ENCODE data around the gene ETHE1. TPM values are rescaled to one million over a fixed set of nuclear protein-coding genes. Genes with fewer than 3 reads are reported as not detected.
"Not testable (repeated sequence)": the region's sequence is repeated elsewhere in the genome, so short reads cannot be mapped to it uniquely, and the experiment has no call there.

The ETHE1 gene
- total RNA-seq, 1 donor from 2014 or later = 32.4 TPM

- H3K36me3 ChIP-seq (ENCODE audit: control insufficient read depth in 3 of 3, insufficient read depth in 3 of 3, low read length in 3 of 3) = peaks cover 35 to 43% (median 38%) of the 10 kb centered on the region in 3 donors
- H3K9ac ChIP-seq (ENCODE audit: low read depth in 1 of 3, low read length in 3 of 3) = no peak overlapping the region
- no peak overlapping the region for H3K4me3 ChIP-seq (ENCODE audit: low read length in 3 of 3)
- no peaks in the 10 kb centered on the region for H3K9me3 ChIP-seq (ENCODE audit: control insufficient read depth in 3 of 3, low read length in 3 of 3)
- H3K27ac ChIP-seq (ENCODE audit: low read depth, low read length) = no peak overlapping the region
- H3K27me3 ChIP-seq (ENCODE audit: control insufficient read depth in 3 of 3, insufficient read depth in 3 of 3, low read length in 3 of 3) = no peaks in the 10 kb centered on the region
- H3K4me1 ChIP-seq (ENCODE audit: control insufficient read depth in 3 of 3, insufficient read depth in 3 of 3, low read length in 3 of 3) = no peaks in the 10 kb centered on the region
Measured at GRCh38 chr19:43552198-43552450, 25.1 kb upstream of the ETHE1 start.

- Histone ChIP-seq H3K4me3 (ENCODE audit: low read length in 3 of 3) (no peak overlapping the region), H3K36me3 (ENCODE audit: control insufficient read depth in 3 of 3, insufficient read depth in 3 of 3, low read length in 3 of 3) (peaks cover 36 to 43% (median 38%) of the 10 kb centered on the region in 3 donors), H3K4me1 (ENCODE audit: control insufficient read depth in 3 of 3, insufficient read depth in 3 of 3, low read length in 3 of 3) (no peaks in the 10 kb centered on the region), H3K9me3 (ENCODE audit: control insufficient read depth in 3 of 3, low read length in 3 of 3) (no peaks in the 10 kb centered on the region), H3K27me3 (ENCODE audit: control insufficient read depth in 3 of 3, insufficient read depth in 3 of 3, low read length in 3 of 3) (no peaks in the 10 kb centered on the region), H3K9ac (ENCODE audit: low read depth in 1 of 3, low read length in 3 of 3) (peak overlapping the region in 1 of 3 donors; percentile 8), H3K27ac (ENCODE audit: low read depth, low read length) (no peak overlapping the region)
Measured at GRCh38 chr19:43551399-43552197, 24.6 kb upstream of the ETHE1 start.

- H3K27me3 ChIP-seq (ENCODE audit: control insufficient read depth in 3 of 3, insufficient read depth in 3 of 3, low read length in 3 of 3) = no peaks in the 10 kb centered on the region
- no peak overlapping the region for H3K27ac ChIP-seq (ENCODE audit: low read depth, low read length)
- H3K9ac ChIP-seq (ENCODE audit: low read depth in 1 of 3, low read length in 3 of 3) = no peak overlapping the region
- no peaks in the 10 kb centered on the region for H3K4me1 ChIP-seq (ENCODE audit: control insufficient read depth in 3 of 3, insufficient read depth in 3 of 3, low read length in 3 of 3)
- H3K36me3 ChIP-seq (ENCODE audit: control insufficient read depth in 3 of 3, insufficient read depth in 3 of 3, low read length in 3 of 3) = peaks cover 38 to 50% (median 46%) of the 10 kb centered on the region in 3 donors
- H3K9me3 ChIP-seq (ENCODE audit: control insufficient read depth in 3 of 3, low read length in 3 of 3) = no peaks in the 10 kb centered on the region
- no peak overlapping the region for H3K4me3 ChIP-seq (ENCODE audit: low read length in 3 of 3)
Measured at GRCh38 chr19:43548706-43549105, 21.7 kb upstream of the ETHE1 start.

- not testable (repeated sequence) for H3K27me3 ChIP-seq (ENCODE audit: control insufficient read depth in 3 of 3, insufficient read depth in 3 of 3, low read length in 3 of 3); H3K27ac ChIP-seq (ENCODE audit: low read depth, low read length); H3K9ac ChIP-seq (ENCODE audit: low read depth in 1 of 3, low read length in 3 of 3); H3K9me3 ChIP-seq (ENCODE audit: control insufficient read depth in 3 of 3, low read length in 3 of 3); H3K4me1 ChIP-seq (ENCODE audit: control insufficient read depth in 3 of 3, insufficient read depth in 3 of 3, low read length in 3 of 3); H3K4me3 ChIP-seq (ENCODE audit: low read length in 3 of 3)
- peaks cover 40 to 50% (median 47%) of the 10 kb centered on the region in 3 donors for H3K36me3 ChIP-seq (ENCODE audit: control insufficient read depth in 3 of 3, insufficient read depth in 3 of 3, low read length in 3 of 3)
Measured at GRCh38 chr19:43547926-43548325, 20.9 kb upstream of the ETHE1 start.

- no peaks in the 10 kb centered on the region for H3K4me1 ChIP-seq (ENCODE audit: control insufficient read depth in 3 of 3, insufficient read depth in 3 of 3, low read length in 3 of 3)
- no peaks in the 10 kb centered on the region for H3K9me3 ChIP-seq (ENCODE audit: control insufficient read depth in 3 of 3, low read length in 3 of 3)
- H3K4me3 ChIP-seq (ENCODE audit: low read length in 3 of 3) = no peak overlapping the region
- peaks cover 41 to 49% (median 48%) of the 10 kb centered on the region in 3 donors for H3K36me3 ChIP-seq (ENCODE audit: control insufficient read depth in 3 of 3, insufficient read depth in 3 of 3, low read length in 3 of 3)
- H3K9ac ChIP-seq (ENCODE audit: low read depth in 1 of 3, low read length in 3 of 3) = no peak overlapping the region
- H3K27me3 ChIP-seq (ENCODE audit: control insufficient read depth in 3 of 3, insufficient read depth in 3 of 3, low read length in 3 of 3) = no peaks in the 10 kb centered on the region
- no peak overlapping the region for H3K27ac ChIP-seq (ENCODE audit: low read depth, low read length)
Measured at GRCh38 chr19:43546581-43546980, 19.6 kb upstream of the ETHE1 start.

- H3K9me3 ChIP-seq (ENCODE audit: control insufficient read depth in 3 of 3, low read length in 3 of 3) = no peaks in the 10 kb centered on the region
- H3K9ac ChIP-seq (ENCODE audit: low read depth in 1 of 3, low read length in 3 of 3) = no peak overlapping the region
- peaks cover 38 to 46% (median 45%) of the 10 kb centered on the region in 3 donors for H3K36me3 ChIP-seq (ENCODE audit: control insufficient read depth in 3 of 3, insufficient read depth in 3 of 3, low read length in 3 of 3)
- H3K27ac ChIP-seq (ENCODE audit: low read depth, low read length) = no peak overlapping the region
- H3K27me3 ChIP-seq (ENCODE audit: control insufficient read depth in 3 of 3, insufficient read depth in 3 of 3, low read length in 3 of 3) = no peaks in the 10 kb centered on the region
- no peak overlapping the region for H3K4me3 ChIP-seq (ENCODE audit: low read length in 3 of 3)
- H3K4me1 ChIP-seq (ENCODE audit: control insufficient read depth in 3 of 3, insufficient read depth in 3 of 3, low read length in 3 of 3) = no peaks in the 10 kb centered on the region
Measured at GRCh38 chr19:43545981-43546380, 19.0 kb upstream of the ETHE1 start.

- H3K27ac ChIP-seq (ENCODE audit: low read depth, low read length) = no peak overlapping the region
- peaks cover 36 to 46% (median 44%) of the 10 kb centered on the region in 3 donors for H3K36me3 ChIP-seq (ENCODE audit: control insufficient read depth in 3 of 3, insufficient read depth in 3 of 3, low read length in 3 of 3)
- no peaks in the 10 kb centered on the region for H3K27me3 ChIP-seq (ENCODE audit: control insufficient read depth in 3 of 3, insufficient read depth in 3 of 3, low read length in 3 of 3)
- no peak overlapping the region for H3K4me3 ChIP-seq (ENCODE audit: low read length in 3 of 3)
- H3K4me1 ChIP-seq (ENCODE audit: control insufficient read depth in 3 of 3, insufficient read depth in 3 of 3, low read length in 3 of 3) = no peaks in the 10 kb centered on the region
- H3K9me3 ChIP-seq (ENCODE audit: control insufficient read depth in 3 of 3, low read length in 3 of 3) = no peaks in the 10 kb centered on the region
- H3K9ac ChIP-seq (ENCODE audit: low read depth in 1 of 3, low read length in 3 of 3) = peak overlapping the region in 1 of 3 donors; percentile 25
Measured at GRCh38 chr19:43545276-43545675, 18.3 kb upstream of the ETHE1 start.

- Histone ChIP-seq H3K27ac (ENCODE audit: low read depth, low read length) (no peak overlapping the region), H3K4me1 (ENCODE audit: control insufficient read depth in 3 of 3, insufficient read depth in 3 of 3, low read length in 3 of 3) (no peaks in the 10 kb centered on the region), H3K27me3 (ENCODE audit: control insufficient read depth in 3 of 3, insufficient read depth in 3 of 3, low read length in 3 of 3) (no peaks in the 10 kb centered on the region), H3K9ac (ENCODE audit: low read depth in 1 of 3, low read length in 3 of 3) (no peak overlapping the region), H3K9me3 (ENCODE audit: control insufficient read depth in 3 of 3, low read length in 3 of 3) (peaks cover 0 to 2% (median 0%) of the 10 kb centered on the region in 3 donors), H3K36me3 (ENCODE audit: control insufficient read depth in 3 of 3, insufficient read depth in 3 of 3, low read length in 3 of 3) (peaks cover 34 to 52% (median 50%) of the 10 kb centered on the region in 3 donors), H3K4me3 (ENCODE audit: low read length in 3 of 3) (no peak overlapping the region)
Measured at GRCh38 chr19:43544077-43544476, 17.1 kb upstream of the ETHE1 start.

- Histone ChIP-seq H3K27ac (ENCODE audit: low read depth, low read length) (no peak overlapping the region), H3K27me3 (ENCODE audit: control insufficient read depth in 3 of 3, insufficient read depth in 3 of 3, low read length in 3 of 3) (no peaks in the 10 kb centered on the region), H3K4me3 (ENCODE audit: low read length in 3 of 3) (no peak overlapping the region), H3K36me3 (ENCODE audit: control insufficient read depth in 3 of 3, insufficient read depth in 3 of 3, low read length in 3 of 3) (peaks cover 40 to 61% (median 59%) of the 10 kb centered on the region in 3 donors), H3K4me1 (ENCODE audit: control insufficient read depth in 3 of 3, insufficient read depth in 3 of 3, low read length in 3 of 3) (no peaks in the 10 kb centered on the region), H3K9me3 (ENCODE audit: control insufficient read depth in 3 of 3, low read length in 3 of 3) (peaks cover 0 to 8% (median 0%) of the 10 kb centered on the region in 3 donors), H3K9ac (ENCODE audit: low read depth in 1 of 3, low read length in 3 of 3) (no peak overlapping the region)
Measured at GRCh38 chr19:43541920-43542650, 15.1 kb upstream of the ETHE1 start.

GRCh38 chr19:43540381-43540780 lies 13.4 kb upstream of the ETHE1 start:
- no peaks in the 10 kb centered on the region for H3K27me3 ChIP-seq (ENCODE audit: control insufficient read depth in 3 of 3, insufficient read depth in 3 of 3, low read length in 3 of 3)
- H3K9me3 ChIP-seq (ENCODE audit: control insufficient read depth in 3 of 3, low read length in 3 of 3) = peaks cover 0 to 8% (median 0%) of the 10 kb centered on the region in 3 donors
- H3K27ac ChIP-seq (ENCODE audit: low read depth, low read length) = no peak overlapping the region
- peaks cover 38 to 55% (median 51%) of the 10 kb centered on the region in 3 donors for H3K36me3 ChIP-seq (ENCODE audit: control insufficient read depth in 3 of 3, insufficient read depth in 3 of 3, low read length in 3 of 3)
- no peak overlapping the region for H3K4me3 ChIP-seq (ENCODE audit: low read length in 3 of 3)
- no peak overlapping the region for H3K9ac ChIP-seq (ENCODE audit: low read depth in 1 of 3, low read length in 3 of 3)
- peaks cover 0 to 5% (median 3%) of the 10 kb centered on the region in 3 donors for H3K4me1 ChIP-seq (ENCODE audit: control insufficient read depth in 3 of 3, insufficient read depth in 3 of 3, low read length in 3 of 3)

All from skeletal muscle tissue (tissue), 4 donors.